GM12874 (cell line): ENCODE results near the gene CCDC8.

Experiments used
- CTCF ChIP-seq: IDR thresholded peaks from 2 replicates; pipeline ENCODE4 v1.5.1; 2011; ENCODE audit warnings: low read depth, mild to moderate bottlenecking, control low read depth, low read length, moderate library complexity; ENCODE audit not compliant: insufficient read depth

The CCDC8 gene

GRCh38 chr19:46442808-46443450 lies 29.6 kb upstream of the CCDC8 start:
- no peak for TF ChIP-seq CTCF

- TF ChIP-seq CTCF, result no peak
Observed at GRCh38 chr19:46441866-46442265, 28.5 kb upstream of the CCDC8 start.

GRCh38 chr19:46435009-46435408 lies 21.6 kb upstream of the CCDC8 start:
- TF ChIP-seq CTCF, result no peak

GRCh38 chr19:46431824-46432223 lies 18.5 kb upstream of the CCDC8 start:
- TF ChIP-seq CTCF, result peak; percentile 20; the same call in 1 of the 2 replicates

- no peak for TF ChIP-seq CTCF
Observed at GRCh38 chr19:46429999-46430398, 16.6 kb upstream of the CCDC8 start.

GRCh38 chr19:46428239-46429135 lies 15.1 kb upstream of the CCDC8 start, which contains the start of gene PNMA8C:
Gene PNMA8C, minus strand, starts transcription at chr19:46428936. Its CDS starts 577 bp downstream, at chr19:46428359.
- TF ChIP-seq CTCF, result no peak

- no peak for TF ChIP-seq CTCF
Observed at GRCh38 chr19:46427518-46428045, 14.2 kb upstream of the CCDC8 start.
